Measurements from ENCODE around the gene CLEC4M.
A peak's percentile ranks its signal among the peaks of the same experiment; 100 is the strongest.
"Not testable (repeated sequence)": the region's sequence is repeated elsewhere in the genome, so short reads cannot be mapped to it uniquely, and the experiment has no call there.

CLEC4M gene

GRCh38 chr19:7775761-7776160 lies 12.7 kb downstream of the CLEC4M start:
- no peak for DNase-seq (ENCODE audit: low spot score)

GRCh38 chr19:7778081-7778480 lies 15.0 kb downstream of the CLEC4M start:
- DNase-seq (ENCODE audit: low spot score), result peak; percentile 13

DNA sequence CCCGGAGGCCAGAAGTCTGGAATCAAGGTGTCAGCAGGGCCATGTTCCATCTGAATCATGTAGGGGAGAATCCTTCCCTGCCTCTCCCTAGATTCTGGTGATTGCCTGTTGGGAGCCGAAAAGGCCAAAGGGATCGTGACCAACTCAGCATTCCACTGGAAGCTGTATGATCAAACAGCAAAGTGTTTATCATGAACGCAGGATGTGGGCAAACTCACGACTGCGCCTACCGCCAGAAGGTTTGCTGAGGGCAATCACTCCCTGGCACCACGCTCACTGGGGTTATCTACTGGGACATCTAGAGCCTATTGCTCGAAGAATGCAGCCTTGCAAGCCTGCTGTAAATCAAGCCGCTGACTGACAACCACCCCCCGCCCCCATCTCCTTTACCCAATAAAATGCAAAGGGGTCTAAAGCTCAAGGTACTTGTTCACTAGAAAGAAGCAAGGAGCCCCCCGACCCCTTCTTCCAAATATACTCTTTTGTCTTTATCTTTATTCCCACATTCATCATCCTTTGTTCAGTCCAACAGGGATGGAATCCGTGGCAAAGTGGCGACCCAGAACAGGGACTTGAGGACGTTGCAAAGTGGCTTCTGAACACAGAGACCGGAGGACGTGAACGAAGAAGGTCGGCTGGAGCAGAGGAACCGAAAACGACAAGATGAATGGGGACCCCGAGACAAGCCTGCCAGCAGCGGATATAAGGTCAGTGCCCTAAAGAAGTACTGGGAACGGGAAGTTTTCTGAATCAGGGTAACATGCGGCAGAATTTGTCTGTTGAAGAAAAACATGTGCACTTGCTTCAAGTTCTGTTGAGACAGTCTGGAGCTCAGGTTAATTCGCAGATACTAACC lies 16.8 kb downstream of the CLEC4M start:
- DNase-seq (ENCODE audit: low spot score), result no peak

DNA sequence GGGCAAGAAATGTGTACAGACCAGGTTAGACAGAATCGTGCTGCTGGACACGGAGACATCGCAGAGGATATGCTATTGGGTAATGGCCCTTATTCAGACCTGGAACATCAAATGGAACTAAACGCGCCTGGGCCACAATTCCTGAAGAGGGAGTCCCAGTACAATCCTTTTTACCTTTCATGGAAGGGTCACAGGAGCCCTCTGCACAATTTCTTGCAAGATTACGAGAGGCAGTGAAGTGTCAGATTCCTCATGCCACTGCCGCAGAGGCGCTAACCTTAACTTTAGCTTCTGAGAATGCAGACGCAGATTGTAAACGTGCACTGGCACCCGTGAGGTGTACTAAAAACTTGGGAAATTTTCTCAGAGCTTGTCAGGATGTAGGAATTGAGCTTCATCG lies 18.1 kb downstream of the CLEC4M start:
- DNase-seq (ENCODE audit: low spot score), result no peak

- no peak for DNase-seq (ENCODE audit: low spot score)
Observed at GRCh38 chr19:7783991-7784423, 21.0 kb downstream of the CLEC4M start.

- no peak for DNase-seq (ENCODE audit: low spot score)
Observed at GRCh38 chr19:7784856-7785255, 21.8 kb downstream of the CLEC4M start.

DNA sequence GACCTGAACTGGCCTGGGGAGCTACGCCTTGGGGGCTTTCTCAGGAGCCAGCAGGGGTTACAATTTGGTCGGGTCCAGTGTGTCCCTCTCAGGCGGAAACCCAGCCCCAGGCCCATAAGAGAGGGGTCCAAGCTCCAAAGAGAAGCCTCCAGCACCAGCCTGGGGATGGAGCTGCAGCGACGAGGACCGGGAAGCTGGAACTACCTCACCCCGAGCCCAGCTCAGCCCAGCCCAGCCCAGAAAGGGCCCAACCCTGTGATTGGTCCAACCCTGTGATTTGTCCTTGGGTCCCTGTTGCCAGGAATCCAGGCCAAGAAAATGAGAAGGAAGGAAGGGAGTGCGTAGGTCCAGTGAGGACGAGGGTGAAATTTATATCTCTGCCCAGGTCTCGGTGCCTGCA lies 24.1 kb downstream of the CLEC4M start:
- DNase-seq (ENCODE audit: low spot score), result no peak

GRCh38 chr19:7787602-7788177 lies 24.6 kb downstream of the CLEC4M start:
- no peak for DNase-seq (ENCODE audit: low spot score)

DNA sequence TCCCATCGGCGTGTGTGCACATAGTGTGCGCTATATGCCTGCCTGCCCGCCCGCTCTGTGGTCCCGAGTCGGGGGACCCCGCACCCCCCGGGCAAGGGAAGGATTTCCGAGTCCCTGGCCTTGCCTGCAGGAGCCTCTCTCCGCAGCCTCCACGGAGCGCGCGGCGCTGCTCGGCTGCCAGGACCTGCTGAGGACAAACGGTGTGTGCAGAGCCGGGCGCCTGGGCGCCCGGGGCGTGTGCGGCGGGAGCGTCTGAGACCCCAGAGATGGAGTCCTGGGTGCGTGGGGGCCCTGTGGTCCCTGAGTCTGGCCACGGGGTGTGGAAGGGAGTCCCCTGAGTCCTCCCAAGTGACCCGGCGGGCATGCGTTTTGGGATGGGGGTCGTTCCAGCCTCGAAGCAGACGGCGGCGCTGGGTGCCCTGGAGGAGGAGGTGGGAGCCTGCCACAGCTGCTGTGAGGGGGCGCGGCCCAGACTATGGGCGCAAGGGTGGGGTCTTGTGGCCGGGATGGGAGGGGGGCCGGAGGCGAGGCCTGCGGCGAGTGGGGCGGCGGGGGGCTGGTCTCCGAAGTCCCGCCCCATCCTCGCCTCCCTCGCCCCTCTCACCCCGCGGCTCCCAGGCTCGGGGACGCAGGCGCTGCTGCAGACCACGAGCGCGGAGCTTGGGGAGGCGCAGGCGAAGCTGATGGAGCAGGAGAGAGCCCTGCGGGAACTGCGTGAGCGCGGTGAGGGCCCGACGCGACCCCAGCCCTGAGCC lies 25.3 kb downstream of the CLEC4M start:
- DNase-seq (ENCODE audit: low spot score), result no peak

DNA sequence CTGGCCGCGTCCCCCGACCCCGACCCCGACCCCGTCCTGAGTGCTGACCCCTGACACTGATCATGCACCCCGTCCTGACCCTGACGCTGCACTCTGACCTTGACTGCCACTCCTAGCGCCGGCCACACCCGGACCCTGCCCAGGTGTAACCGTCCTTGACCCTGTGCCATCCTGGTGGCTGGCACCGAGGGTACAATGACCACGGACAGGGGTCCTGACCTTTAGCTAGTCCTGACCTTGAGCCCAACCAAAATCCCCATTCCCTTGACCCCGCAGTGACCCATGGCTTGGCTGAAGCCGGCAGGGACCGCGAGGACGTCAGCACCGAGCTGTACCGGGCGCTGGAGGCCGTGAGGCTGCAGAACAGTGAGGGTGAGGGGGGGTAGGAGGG lies 25.9 kb downstream of the CLEC4M start:
- DNase-seq (ENCODE audit: low spot score), result no peak

- peak; percentile 51 for DNase-seq (ENCODE audit: low spot score)
Observed at GRCh38 chr19:7789447-7789846, 26.4 kb downstream of the CLEC4M start.

- no peak for DNase-seq (ENCODE audit: low spot score)
Observed at GRCh38 chr19:7790416-7790815, 27.4 kb downstream of the CLEC4M start.

DNA sequence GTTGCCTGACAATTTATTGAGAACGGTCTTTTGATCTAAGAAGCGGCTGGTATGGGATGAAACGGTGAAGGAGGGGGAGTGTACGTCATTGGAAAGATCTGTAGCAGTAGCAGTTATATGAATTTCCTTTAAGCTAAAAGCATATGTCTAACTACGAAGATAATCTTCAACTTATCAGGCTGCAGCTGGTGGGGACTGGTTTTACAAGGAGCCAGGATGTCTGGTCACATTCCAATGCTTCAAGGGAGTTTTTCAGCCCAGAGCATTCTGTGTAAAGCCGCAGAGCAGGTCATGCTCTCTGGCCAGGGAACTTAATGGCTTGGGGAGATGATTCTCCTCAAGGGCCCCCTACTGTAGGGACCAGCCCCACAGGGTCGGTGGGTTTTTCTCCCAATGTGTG lies 29.2 kb downstream of the CLEC4M start:
- no peak for DNase-seq (ENCODE audit: low spot score)

GRCh38 chr19:7792701-7793100 lies 29.7 kb downstream of the CLEC4M start:
- DNase-seq (ENCODE audit: low spot score), result not testable (repeated sequence)

DNA sequence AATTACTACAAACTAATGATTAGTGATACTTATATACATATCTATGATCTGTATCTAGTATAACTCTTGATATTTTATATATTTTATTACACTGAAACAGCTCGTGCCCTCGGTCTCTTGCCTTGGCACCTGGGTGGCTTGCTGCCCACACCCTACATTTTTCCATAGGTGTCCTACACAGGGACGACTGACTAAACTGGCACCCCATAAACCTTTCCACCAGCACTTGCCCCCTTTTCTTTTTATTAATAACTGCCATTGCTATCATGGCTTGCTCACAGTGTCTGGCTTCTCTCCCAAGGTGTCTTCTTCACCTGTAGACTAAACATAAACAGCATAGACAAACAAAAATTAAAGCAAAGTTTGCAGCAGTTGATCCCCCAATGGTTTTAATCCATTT lies 30.4 kb downstream of the CLEC4M start:
- DNase-seq (ENCODE audit: low spot score), result no peak

GRCh38 chr19:7795555-7796161 lies 32.6 kb downstream of the CLEC4M start:
- no peak for DNase-seq (ENCODE audit: low spot score)

GRCh38 chr19:7799640-7800355 lies 36.8 kb downstream of the CLEC4M start:
- DNase-seq (ENCODE audit: low spot score), result peak; percentile 77

DNA sequence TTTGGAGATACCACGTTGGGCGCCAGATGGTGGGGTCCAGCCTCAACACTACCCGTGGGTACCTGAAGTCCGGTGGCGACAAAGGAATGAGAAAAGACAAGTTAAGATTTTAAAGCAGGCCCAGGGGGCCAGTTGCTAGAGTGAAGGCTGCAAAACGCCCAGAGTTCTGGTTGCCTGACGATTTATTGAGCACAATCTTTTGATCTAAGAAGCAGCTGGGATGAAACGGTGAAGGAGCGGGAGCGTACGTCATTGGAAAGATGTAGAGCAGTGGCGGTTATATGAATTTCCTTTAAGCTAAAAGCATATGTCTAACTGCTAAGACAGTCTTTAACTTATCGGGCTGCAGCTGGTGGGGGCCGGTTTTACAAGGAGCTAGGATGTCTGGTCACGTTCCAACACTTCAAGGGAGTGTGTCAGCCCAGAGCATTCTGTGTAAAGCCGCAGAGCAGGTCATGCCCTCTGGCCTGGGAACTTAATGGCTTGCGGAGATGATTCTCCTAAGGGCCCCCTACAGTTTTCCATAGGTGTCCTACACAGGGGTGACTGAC lies 38.1 kb downstream of the CLEC4M start:
- DNase-seq (ENCODE audit: low spot score), result no peak

- DNase-seq (ENCODE audit: low spot score), result no peak
Observed at GRCh38 chr19:7806234-7806633, 43.2 kb downstream of the CLEC4M start.

GRCh38 chr19:7806876-7807275 lies 43.8 kb downstream of the CLEC4M start:
- DNase-seq (ENCODE audit: low spot score), result no peak

- DNase-seq (ENCODE audit: low spot score), result no peak
Observed at GRCh38 chr19:7808108-7808507, 45.1 kb downstream of the CLEC4M start.

DNA sequence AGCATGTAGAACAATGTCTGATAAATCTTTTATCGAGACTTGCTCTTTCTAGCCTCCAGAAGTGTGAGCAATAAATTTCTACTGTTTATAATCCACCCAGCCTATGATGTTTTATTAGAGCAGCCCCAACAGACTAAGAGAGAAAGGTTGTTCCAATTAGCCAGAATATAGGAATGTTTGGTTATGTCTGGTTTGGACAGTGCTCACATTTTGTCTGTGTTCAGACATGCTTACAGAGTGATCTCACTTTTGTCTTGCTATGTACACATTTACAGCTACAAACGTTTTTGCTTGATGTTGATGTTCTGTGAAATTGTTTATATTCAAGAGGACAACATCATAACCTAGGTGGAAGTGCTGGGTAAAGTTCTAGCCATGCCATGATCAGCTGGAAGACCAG lies 48.9 kb downstream of the CLEC4M start:
- no peak for DNase-seq (ENCODE audit: low spot score)
